Medulla oblongata (tissue), 1 donor: ENCODE measurements around the gene GAS2L2.
A peak's percentile ranks its signal among the peaks of the same experiment; 100 is the strongest.
"Not testable (repeated sequence)": the region's sequence is repeated elsewhere in the genome, so short reads cannot be mapped to it uniquely, and the experiment has no call there.

ENCODE experiments used
- DNase-seq: peaks from one replicate; pipeline ENCODE4 v3.0.0-alpha.2; 2015; ENCODE audit errors: extremely low spot score

GAS2L2 gene

DNA sequence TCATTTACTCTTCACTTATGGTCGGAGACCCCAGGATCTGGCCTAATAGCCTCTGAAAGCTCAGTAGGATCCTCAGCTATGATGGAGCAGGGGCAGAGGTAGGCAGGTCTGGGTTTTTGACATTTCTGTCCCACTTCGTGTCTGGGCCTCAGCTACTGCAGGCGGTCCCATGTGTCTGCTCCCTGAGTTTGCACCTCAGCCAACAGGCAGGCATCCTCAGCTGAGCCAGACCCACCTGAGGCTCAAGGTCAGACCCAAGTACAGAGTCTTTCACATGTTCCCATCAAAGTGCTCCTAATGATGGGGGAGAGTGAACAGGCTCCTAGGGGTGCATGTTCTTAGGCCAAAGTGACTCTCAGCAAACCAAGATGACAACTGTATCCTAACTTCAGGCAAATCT is 24.5 kb downstream of the GAS2L2 start:
- DNase-seq = no peak

DNA sequence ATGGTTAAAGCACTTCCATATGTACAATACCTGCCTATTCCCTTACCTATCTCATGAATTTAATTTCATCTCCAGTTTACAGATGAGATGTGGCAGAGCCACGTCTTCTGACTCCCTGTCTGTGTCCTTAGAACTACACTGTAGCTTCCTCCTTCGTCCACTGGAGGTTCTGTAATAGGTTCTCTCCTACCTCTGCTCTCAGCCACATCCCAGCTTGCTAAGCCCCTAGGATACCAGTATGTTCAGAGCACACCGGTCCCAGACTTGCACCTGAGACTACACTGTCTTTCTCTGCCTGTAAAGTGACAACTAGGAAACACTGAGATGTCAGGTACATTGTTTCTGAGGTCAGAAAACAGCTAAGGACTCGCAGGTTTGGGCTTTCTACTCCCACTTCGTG is 25.4 kb downstream of the GAS2L2 start:
- DNase-seq = no peak

DNA sequence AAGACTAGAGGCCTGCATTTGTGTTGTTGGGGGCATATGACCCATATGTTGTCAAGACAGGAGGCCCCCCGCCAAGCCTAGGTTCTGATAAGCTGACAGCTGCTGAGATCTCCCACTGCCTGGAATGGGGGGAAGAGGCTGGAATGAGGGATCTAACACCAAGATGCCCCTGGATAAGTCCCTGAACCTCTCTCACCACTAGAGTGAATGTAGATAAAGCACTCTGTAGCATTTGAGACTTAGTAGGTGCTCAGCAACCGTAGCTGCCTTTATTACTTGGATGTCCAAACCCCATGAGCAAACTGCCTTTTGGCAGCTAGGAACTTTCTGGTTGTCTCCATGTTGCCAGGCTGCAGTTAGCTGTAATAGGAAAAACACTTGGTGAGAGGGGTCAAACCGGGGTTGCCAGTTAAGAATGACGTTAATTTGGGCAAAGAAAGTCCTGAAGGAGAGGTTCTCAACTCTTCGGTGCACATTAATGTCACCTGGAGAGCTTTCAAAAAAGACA is 26.0 kb downstream of the GAS2L2 start:
- peak; percentile 26 for DNase-seq

DNA sequence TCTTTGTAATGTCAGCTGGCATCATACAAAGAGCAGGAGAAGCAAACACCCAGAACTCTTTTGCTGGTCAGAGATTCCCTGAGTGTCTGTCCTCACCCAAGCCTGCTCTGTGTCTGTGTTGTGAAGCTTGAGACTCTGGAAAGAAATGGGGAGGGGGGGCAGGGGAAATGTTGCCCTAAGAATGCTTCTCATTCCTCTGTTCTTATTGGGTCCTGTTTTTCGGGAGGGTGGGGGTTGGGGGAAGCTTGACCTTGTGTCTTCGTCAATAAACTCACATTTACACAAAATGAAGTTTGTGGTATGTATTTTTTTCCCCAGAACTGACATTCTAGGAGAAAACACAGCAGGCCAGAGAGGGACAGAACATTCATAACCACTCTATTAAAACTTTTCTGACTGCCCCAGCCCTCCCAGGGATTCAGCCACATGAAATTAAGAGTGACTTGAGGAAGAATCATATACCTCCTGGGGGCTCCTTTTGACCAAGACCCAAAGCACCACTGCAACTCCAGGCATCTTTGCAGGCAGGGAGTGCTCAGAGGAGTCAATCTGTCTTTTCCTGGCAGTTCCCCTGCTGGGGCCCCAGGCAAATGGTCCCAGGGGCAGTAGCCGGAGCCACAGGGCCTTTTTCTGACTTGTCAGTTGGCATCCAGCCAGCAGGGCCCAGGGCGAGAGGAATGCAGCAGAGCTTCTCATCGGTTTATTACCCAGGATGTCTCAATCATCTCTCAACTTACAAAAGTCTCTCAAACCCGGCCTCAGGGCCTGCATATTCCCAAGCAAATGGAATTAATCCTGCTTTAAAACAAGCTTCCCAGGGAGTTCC is 26.7 kb downstream of the GAS2L2 start:
- DNase-seq = no peak

DNA sequence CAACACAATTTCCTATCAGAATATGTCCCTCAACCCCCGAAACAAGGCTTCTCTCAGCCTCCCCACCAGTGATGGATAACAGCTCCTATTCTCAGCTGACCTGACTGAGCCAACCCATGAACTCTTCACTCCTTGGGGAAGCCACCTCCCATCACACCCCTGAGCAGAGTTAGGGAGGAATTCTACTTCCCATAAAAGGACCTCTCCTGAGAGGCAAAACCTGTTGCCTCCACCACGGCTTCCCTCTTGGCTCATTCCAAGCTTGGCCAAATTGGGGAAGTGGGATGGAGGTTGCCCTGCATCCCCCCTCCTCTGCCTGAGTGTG is 27.3 kb downstream of the GAS2L2 start:
- DNase-seq = no peak

DNA sequence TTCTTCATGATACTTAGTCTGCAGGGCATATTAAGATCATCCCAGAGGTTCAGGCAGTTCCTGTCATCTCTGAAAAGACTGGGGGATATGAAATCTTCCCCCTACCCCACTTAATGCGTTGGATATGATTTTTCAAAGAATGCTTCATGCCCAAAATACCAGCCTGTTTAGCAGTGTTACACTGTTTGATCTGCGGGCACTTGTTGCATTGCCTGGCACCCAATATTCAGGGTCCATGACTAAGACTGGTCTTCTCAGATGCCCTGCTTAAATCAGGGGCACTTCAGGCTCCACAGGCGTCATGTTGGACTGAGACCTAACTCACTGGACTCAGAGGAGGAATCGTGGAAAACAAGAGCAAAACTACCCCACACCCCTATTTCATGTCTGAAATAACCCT is 28.0 kb downstream of the GAS2L2 start:
- no peak for DNase-seq

DNA sequence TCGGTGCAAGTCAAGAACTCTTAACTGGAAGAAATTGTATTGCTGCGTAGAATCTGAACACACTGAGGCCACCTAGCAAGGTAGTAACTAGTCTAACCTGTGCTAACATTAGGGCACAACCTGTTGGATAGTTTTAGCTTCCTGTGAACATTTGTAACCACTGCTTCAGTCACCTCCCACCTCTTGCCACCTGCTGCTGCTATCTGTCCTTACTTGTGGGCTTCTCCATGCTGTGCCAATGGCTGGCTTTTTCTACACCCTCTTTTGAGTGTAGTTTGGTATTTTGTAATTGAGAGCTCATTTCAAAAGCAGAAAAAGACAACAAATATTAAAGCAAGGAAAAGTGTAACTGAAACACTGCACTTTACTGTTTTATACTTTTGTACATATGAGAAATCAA is 29.3 kb downstream of the GAS2L2 start:
- no peak for DNase-seq

DNA sequence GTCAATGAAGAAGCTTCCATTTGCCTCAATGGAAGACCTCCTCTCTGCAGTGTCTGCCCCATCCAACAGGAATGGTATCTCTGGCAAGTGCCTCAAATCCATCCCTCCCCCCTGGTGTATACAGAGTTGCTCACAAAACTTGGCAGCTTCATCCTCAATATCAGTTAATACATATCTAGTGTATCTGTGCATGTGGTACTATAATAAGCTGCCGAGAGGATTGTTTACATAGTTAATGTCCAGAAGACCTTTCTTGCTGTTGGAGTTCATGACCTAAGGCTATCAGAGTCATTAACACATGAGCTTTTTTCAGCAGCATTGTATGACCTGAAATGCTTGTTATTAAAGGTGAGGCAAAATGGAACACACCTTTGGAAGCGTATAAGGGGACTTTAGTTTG is 35.6 kb downstream of the GAS2L2 start:
- DNase-seq = no peak

DNA sequence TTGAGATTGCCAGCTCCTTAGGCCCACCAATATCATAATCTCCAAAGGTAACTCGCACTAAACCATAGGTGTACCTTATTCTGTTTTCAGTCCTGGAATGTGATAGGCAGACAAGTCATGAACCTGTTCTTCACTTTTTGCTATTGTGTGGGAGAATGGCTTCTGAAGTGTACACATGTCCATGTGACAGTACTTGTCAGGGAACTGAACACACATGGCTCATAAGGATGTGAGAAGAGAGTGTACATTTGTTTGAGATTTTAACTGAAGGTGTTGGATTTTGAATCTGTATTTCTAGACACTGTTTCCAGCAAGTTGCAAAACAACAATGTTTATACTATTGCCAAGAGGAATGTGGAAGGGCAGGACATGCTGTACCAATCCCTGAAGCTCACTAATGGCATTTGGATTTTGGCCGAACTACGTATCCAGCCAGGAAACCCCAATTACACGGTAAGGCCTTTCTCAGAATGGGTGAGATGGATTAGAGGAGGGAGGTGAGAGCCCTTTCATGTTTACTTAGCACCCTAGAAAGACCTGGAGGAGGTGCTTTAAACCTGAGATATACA is 36.1 kb downstream of the GAS2L2 start:
- DNase-seq = no peak

DNA sequence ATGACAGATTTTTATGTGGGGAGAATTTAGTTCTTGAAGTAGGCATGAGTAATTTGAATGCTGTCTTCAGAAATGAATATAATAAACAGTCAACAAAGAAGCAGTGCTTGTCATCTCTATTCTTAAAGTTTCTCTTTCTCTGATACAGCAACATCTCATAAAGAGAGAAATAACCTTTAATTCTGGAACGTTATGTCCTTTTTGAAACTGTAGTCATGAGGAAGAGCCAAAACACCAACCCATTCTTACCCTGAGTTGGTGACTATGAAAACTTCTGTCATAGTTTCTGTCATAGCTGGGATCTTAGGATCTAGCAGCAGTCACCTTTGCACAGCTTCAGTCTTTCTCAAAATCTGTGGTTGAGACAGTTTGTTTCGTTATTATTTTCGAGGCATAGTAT is 36.9 kb downstream of the GAS2L2 start:
- no peak for DNase-seq

DNA sequence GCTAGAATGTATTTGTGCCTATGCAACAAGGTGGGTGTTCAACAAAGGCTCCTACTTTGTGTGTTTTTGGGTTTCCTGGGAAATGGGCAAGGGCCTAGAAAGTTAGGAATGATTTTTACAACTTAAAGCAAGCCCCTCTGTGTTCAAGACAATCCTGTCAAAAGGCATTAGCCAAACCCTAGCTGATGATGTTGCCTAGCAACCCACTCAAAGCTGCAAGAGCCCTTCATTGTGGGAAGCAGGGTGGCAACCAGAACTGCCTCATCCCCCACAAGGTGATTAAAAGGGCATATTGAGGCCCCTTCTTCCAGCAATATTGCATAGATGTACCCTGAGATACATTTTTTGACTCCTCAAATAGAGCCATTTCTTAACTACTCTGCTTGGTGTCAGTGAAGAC is 37.6 kb downstream of the GAS2L2 start:
- no peak for DNase-seq

DNA sequence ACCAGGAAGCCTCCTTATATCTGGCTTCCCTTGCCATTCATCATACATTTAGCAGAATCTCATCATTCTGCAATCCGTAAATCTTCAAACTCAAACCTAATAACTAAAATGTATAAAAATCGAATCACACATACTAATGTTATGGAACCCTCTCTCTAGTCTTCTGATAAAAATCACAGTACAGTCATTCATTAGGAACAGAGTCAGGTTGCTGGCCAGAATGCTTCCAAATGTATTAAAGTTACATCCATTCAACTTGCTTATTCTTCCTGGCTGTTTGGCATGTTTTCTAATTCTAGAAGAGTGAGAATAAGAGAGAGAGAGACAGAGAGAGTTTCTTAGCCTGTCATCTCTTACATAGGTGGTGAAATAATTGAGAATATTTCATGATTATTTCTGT is 38.1 kb downstream of the GAS2L2 start:
- no peak for DNase-seq

DNA sequence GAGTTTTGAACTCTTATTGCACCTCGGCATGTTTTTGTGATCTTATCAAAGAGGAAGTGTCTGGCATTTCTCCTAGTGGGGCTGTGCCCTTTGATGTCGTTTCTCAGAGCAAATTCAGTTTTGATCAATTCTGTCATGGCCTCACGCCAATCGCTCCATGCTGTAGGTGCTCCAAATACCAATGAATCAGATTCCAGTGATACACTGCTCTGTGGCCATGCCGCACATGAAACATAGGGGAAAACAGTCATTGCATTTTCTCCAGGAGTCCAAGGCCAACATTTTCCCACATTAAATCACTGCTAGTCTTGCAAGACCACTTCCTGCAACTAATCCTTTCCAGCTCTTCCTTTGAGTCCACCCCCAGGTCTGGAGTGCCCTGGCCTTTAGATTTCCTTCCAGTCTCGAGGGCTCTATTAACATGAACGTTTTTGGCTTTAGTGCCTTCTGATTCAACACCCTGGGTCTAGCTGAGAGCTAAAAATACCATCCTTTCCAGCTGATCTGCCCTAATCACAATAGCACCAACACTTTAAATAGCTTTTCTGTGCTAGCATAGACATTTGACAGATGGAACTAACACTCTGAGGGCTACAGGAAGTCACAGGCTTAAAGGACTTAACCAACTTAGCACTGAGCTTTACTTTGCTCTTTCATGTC is 39.8 kb downstream of the GAS2L2 start:
- no peak for DNase-seq

DNA sequence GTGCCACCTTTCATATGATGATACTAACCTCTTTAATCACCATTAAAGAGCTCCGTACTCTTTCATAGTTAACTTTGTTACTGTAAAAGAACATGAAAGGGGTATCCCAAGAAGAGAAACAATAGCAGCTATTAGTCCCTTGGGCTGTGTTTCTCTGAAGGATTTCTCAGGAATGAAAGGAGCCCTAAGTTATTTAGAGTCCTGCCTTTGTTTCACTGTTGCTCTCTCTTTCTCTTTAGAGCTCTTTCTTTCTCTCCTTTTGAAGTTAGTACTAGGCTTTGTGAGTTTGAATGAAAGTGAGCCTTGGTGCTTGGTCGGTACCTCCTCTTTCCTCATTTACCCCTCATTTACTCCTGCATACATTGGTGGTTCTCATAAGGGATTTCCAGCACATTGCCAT is 42.1 kb downstream of the GAS2L2 start:
- no peak for DNase-seq

DNA sequence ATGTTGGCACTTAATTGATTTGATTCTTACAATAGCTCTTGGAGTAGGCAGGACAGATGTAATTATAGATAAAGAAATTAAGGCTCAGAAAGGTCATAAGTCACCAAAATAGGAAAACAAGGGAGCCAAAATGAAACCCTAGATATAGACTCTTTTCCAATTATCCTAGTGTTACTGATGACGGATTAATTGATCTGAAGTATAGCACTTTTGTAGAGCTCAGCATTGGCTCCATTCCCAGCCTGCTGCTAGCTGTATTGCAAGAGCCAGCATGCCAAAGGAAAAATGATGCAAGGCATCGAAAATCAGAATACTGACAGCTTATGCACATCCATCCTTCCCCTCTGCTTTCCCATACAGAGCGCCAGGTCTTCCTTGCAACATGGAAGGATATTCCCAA is 43.2 kb downstream of the GAS2L2 start:
- no peak for DNase-seq

DNA sequence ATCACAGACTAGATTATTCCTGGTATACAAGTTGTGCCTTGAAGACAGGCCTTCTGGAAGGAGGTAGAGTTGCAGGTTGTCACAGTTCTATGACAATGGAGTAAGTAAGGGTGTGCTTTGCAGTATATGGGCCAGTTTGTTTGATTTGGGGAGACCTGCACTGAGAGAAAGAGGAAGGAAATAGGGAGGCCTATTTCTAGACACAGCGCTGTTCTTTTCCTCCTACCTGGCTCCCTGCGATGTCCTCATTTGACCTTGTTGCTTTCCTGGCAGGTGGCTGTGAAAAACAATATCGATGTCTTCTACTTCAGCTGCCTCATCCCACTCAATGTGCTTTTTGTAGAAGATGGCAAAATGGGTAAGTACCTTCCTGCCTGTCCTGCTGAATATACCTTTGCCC is 44.1 kb downstream of the GAS2L2 start:
- DNase-seq = no peak

DNA sequence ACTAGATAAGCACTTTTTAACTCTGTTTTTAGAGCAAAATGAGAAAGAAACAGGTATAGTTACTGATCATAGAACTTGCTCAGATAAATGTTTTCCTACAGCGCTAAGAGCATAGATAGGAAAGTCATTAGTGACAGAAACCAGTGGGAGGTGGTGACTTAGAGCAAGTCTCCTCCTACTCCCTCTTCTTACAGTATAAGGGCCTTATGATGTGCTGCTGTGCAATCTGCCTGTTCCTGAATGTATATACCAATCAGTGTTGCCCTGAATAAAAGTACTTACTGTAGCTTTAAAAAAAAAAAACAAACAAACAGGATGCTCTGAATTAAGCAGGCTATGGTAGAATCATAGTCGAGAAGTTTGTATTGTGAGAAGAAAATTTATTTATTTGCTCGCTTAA is 44.9 kb downstream of the GAS2L2 start:
- DNase-seq = no peak

DNA sequence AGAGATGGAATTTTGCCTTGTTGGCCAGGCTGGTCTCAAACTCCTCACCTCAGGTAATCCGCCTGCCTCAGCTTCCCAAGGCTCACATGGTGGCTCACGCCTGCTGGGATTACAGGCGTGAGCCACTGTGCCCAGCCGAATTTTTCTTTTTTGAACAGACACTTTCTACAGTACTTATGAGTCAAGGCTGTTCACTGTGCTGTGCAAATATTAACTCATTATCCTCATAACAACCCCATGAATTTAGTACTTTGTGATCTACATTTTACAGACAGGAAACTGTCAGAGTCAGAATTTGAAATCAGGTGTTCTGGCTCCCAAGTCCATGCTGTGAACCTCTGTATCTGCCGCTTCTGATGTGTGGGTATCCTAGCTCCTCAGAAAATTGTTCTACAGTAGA is 47.3 kb downstream of the GAS2L2 start:
- DNase-seq = no peak

DNA sequence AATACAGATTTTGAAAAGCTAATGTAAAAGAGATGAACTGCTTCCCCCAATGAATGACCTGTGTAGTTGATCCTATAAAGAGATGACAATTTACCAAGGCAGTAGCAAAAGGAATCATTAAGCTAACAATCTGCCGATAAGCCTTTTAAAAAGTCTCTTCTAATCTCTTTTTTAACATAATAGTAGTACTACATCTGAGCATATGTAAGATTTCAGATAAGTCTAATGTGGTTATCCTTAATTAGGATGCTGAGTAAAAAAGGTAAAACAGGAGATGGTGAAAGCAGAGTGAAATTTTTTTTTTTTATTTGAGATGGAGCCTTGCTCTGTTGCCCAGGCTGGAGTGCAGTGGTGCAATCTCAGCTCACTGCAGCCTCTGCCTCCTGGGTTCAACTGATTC is 47.8 kb downstream of the GAS2L2 start:
- DNase-seq = no peak

DNA sequence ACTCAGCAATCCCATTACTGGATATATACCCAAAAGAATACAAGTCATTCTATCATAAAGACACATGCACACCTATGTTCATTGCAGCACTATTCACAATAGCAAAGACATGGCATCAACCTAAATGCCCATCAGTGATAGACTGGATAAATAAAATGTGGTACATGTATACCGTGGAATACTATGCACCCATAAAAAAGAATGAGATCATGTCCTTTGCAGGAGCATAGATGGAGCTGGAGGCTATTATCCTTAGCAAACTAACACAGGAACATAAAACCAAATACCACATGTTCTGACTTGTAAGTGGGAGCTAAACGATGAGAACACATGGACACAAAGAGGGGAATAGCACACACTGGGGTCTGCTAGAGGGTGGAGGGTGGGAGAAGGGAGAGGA is 49.7 kb downstream of the GAS2L2 start:
- not testable (repeated sequence) for DNase-seq

DNA sequence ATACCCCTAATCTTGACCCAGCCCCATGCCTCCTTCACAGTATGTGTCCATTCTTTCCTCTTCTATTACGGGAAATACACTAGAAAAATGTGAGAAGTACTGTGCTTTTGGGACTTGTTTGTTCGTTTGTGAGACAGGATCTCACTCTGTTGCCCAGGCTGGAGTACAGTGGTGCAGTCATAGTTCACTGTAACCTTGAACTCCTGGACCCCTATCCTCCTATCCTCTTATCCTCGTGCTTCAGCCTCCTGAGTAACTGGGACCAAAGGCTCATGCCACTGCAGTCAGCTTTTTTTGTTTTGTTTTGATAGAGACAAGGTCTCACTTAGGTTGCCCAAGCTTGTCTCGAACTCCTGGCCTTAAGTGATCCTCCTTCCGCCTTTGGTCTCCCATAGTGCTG is 51.5 kb downstream of the GAS2L2 start:
- no peak for DNase-seq

DNA sequence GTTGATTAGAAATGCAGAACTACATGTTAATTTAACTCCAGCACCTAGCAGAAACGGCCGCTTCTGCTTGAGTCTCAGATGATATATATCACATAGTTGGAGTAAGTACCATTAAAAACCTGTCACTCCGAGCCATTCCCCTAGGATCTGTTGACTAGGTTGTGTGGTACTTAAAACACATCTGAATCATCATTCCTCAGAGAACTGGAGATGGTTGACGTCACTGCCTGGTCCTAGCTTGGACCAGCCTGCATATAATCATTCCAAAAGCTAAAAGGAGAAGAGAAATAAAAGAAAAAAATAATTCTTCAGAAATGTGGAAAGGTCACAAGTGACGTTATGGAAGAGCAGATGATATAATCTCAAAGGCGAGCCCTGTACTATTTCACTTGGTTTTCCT is 52.9 kb downstream of the GAS2L2 start:
- no peak for DNase-seq

DNA sequence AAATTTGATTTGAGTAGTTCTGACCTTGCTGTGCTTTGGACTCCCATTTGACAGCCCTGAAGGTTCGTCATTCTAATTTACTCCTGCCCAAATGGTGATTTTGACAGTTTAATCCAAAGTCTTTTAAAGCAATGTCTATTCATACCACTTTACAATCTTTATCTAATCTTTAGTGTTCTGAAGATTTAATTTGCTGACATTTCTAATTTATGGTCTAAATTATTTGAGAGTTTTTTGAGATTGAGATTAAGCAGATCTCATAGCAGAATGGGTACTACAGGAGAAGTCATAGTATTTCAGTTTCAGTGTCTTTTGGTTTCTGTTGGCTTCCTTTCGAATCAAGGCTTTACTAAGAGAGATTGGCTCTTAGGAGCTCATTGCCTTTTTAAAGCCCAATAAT is 54.2 kb downstream of the GAS2L2 start:
- DNase-seq = no peak
